Fibroblast of skin of back (primary cell): ENCODE measurements around the gene GATA1. TPM values are rescaled to one million over a fixed set of nuclear protein-coding genes. Genes with fewer than 3 reads are reported as not detected.

ENCODE experiments used
- DNase-seq: peaks from one replicate; pipeline ENCODE4 v3.0.0-alpha.2; 2013
- polyA plus RNA-seq, 2 experiments: library from polyadenylated mRNA; unstranded; fragments of 120-200 nt; gene quantifications; one replicate each; pipeline ENCODE4 v1.2.1, GENCODE V29; 2013; ENCODE audit not compliant: insufficient read length in 2 of 2

The GATA1 gene
- not detected for polyA plus RNA-seq (2013, experiment 1 of 2; ENCODE audit: insufficient read length)
- polyA plus RNA-seq (2013, experiment 2 of 2; ENCODE audit: insufficient read length): not detected

DNA sequence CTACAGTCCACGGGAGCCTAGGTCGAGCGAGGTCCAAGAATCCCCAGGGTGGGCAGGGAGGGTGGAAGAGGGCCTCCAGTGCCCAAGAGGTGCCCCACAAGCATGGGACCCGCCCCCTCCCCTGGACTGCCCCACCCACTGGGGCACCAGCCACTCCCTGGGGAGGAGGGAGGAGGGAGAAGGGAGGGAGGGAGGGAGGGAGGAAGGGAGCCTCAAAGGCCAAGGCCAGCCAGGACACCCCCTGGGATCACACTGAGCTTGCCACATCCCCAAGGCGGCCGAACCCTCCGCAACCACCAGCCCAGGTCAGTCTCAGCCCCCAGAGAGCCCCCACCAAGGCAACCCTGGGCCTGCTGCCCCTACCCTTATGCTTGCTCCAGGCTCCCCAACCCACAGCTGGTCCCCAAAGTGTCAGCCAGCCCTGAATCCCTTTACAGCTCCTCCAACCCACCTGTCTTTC lies at the start of gene GATA1:
Gene GATA1 (plus strand): TSS at position 250 of the 460 bp plus-strand sequence. CDS start 4,520 bp downstream, outside the sequence.
- no peak for DNase-seq

GRCh38 chrX:48736878-48737212 lies 49.5 kb upstream of the GATA1 start:
- DNase-seq: no peak

GRCh38 chrX:48737213-48737938 lies 49.0 kb upstream of the GATA1 start:
- DNase-seq: peak; percentile 97

DNA sequence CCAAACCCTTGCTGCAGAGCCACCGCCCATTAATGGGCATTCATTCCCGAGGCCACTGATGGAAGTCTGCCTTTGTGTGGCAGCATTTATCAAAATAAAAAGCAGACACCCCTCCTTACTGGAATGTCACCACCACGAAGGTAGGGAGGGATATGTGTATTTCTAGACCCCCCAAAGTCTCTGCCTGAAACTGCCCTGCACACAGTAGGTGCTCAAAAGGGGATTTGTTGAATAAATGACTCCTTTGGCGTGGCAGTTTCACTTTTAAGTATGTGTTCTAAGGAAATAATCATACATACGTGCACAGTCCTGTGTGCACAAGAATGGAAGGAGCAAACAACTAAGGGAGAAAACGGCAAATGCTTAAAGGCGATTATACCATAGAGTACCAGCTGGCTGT lies 48.5 kb upstream of the GATA1 start:
- no peak for DNase-seq

DNA sequence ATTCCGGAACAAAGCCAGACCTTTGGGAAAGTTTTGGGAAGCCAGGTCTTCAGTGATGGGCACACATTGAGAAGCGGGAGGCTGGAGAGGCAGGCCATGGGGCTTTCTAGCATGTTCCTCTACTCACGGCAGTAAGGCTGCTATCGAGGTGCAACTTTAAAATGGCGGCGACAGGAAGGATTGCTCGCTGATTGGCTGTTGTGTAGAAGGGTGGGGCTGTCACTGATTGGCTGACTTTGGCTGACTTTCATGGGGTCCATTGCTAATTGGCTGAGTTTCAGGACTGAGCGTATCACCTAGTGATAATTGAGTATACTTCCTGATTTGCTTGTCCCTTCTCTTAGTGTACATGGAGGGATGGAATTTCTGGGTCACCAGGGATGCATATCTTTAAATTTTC lies 44.6 kb upstream of the GATA1 start:
- DNase-seq: no peak

GRCh38 chrX:48745222-48745621 lies 41.2 kb upstream of the GATA1 start:
- DNase-seq: no peak

GRCh38 chrX:48747415-48748016 lies 38.9 kb upstream of the GATA1 start:
- no peak for DNase-seq

GRCh38 chrX:48749182-48749581 lies 37.2 kb upstream of the GATA1 start:
- DNase-seq: no peak

GRCh38 chrX:48751343-48751742 lies 35.0 kb upstream of the GATA1 start:
- DNase-seq: no peak

DNA sequence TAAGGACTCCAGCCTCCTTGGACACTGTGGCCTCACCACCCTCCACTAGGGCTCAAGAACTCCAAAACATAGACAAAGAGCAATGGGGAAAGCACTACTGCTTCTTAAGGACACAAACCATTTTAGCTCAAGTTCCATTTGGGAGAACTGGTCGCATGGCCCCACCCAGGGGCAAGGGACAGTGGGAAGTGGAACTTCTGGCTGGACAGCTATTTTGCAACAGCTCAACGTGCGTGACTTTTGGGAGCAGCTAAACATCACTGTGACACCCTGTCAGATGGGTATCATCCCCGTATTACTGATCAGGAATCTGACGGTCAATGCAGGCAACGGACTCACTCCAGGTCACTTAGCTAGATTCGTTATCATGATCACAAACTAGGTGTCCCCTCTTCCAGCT lies 33.9 kb upstream of the GATA1 start:
- DNase-seq: no peak

DNA sequence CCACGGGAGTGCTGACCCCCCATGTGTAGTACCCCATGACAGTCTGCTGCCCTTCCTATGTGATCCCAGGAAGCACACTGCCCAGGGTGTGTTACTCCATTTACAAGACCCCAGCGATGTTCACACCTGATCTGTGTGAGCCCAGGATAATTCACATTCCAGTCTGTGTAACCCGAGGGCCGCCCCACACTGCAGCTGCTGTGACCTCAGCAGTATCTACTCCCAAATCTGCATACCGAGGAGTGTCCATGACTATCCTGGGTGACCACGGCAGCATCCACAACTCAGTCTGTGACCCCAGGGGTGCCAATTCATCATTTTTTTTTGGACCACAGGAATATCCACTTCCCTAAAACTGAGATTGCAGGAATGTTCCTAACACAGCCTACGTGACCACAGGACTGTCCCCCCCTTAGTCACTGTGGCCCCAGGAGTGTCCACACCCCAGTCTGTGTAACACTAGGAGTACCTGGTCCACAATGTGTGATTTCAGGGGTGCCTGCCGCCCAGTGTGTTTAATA lies 32.6 kb upstream of the GATA1 start:
- no peak for DNase-seq

- no peak for DNase-seq
Observed at GRCh38 chrX:48754238-48754637, 32.2 kb upstream of the GATA1 start.

- no peak for DNase-seq
Observed at GRCh38 chrX:48761674-48762471, 24.5 kb upstream of the GATA1 start, which contains the start of gene GLOD5. Gene GLOD5 (plus strand): TSS chrX:48761747. CDS start chrX:48761791, 44 bp downstream.

DNA sequence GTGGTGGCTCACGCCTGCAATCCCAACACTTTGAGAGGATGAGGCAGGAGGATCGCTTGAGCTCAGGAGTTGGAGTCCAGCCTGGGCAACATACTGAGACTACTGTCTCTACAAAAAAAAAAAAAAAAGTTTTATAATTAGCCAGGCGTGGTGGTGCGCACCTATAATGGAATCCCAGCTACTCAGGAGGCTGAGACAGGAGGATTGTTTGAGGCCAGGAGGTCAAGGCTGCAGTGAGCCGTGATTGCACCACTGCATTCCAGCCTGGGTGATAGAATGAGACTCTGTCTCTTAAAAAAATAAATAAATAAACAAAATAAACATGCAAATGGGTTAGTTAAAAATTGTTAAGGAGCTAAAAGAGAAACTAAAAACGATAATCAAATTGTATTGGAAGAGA lies 17.2 kb upstream of the GATA1 start:
- no peak for DNase-seq

- no peak for DNase-seq
Observed at GRCh38 chrX:48770296-48770695, 16.1 kb upstream of the GATA1 start.

DNA sequence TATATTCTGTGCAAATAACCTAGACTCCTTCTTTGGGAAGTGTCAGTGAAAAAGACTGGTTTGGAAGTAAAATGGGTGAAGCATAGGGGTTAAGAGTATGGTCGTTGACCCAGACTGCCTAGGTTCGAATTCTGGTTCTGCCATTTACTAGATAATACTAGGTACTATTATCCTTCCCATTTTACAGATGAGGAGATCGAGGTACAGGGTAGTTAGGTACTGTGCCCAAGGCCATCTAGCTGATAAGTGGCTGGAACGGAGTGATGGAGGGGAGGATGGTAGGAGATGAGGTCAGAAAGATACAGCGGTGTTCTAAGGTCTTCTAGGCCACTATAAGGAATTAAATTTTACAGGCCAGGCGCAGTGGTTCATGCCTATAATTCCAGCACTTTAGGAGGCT lies 13.8 kb upstream of the GATA1 start:
- DNase-seq: no peak

- no peak for DNase-seq
Observed at GRCh38 chrX:48776818-48777439, 9.5 kb upstream of the GATA1 start.

DNA sequence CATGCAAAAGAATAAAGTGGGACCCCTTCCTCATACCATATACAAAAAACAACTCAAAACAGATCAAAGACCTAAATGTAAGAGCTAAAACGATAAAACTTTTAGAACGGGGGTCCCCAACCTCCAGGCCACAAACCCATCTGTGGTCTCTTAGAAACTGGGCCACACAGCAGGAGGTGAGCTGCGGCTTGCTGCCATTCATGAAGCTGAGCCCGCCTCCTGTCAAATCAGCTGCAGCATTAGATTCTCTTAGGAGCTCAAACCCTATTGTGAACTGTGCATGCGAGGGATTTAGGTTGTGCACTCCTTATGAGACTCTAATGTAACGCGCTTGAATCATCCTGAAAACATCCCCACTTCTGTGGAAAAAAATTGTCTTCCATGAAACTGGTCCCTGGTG lies 7.0 kb upstream of the GATA1 start:
- no peak for DNase-seq

GRCh38 chrX:48781705-48782104 lies 4.7 kb upstream of the GATA1 start:
- DNase-seq: no peak

DNA sequence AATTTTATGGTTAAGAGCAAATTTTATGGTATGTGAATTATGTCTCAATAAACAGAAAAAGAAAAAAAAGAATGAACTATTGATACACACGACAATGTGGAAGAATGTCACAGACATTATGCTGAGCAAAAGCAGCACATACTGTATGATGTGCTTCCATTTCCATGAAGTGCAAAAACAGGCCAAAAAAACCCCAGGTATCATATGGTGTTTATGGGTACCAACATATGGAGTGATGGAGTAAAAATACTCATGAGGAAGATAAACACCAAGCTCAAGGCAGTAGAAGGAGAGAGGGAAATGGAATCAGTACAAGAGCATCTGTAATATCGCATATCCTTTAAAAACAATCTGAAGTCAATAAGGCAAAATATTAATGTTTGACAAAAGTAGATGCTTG lies 4.2 kb upstream of the GATA1 start:
- no peak for DNase-seq

GRCh38 chrX:48782795-48783194 lies 3.6 kb upstream of the GATA1 start:
- DNase-seq: no peak

- no peak for DNase-seq
Observed at GRCh38 chrX:48784726-48785125, 1.7 kb upstream of the GATA1 start.

GRCh38 chrX:48785186-48785539 lies 1.2 kb upstream of the GATA1 start:
- DNase-seq: no peak
